ENCODE measurements around the gene FAM3A. TPM values are rescaled to one million over a fixed set of nuclear protein-coding genes. Genes with fewer than 3 reads are reported as not detected.

FAM3A gene
- total RNA-seq, 1 donor from 2014 or later = 23.2 TPM

DNA sequence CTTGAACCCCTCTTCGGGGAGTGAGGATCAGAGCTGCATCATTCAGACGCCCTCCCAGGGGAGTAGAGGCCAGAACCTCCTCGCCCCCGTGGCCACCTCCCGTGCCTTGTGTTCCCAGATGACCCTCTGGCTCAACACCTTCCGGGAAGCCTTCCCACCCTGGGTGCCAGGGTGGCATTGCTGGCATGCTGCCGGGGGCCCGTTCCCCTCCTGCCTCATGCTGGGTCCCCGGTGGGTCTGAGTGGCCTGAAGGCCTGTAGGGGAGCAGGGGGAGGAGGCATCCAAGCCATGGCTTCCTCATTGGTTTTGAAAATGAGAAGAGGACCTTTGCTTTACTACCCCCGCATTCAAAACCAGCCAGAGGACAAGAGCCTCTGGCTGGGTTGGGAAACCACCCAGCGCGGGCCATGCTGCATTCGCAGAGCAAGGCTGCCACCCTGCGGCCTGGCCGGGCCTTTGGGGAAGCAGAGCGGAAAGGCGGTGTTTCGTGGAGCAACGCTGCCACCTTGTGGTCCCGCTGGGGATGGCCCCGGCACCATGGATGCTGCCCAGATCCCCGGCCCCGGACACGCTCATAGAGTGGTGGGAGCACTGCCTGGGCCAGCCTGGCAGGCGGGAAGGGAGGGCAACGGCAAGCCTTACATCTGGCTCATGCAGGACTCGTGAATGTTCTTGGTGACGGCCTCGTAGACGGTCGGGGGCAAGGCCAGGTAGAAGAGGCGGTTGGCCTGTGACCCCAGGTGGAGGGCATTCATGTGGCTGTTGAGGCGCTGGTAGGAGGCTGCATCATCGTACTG is 18.7 kb upstream of the FAM3A start:
- DNase-seq (ENCODE audit: low read depth, low spot score) = peak; percentile 47

- no peak for DNase-seq (ENCODE audit: low read depth, low spot score)
Observed at GRCh38 chrX:154532690-154533089, 16.7 kb upstream of the FAM3A start.

- DNase-seq (ENCODE audit: low read depth, low spot score) = no peak
Observed at GRCh38 chrX:154531626-154532025, 15.6 kb upstream of the FAM3A start.

GRCh38 chrX:154530286-154530685 is 14.3 kb upstream of the FAM3A start:
- DNase-seq (ENCODE audit: low read depth, low spot score) = no peak

DNA sequence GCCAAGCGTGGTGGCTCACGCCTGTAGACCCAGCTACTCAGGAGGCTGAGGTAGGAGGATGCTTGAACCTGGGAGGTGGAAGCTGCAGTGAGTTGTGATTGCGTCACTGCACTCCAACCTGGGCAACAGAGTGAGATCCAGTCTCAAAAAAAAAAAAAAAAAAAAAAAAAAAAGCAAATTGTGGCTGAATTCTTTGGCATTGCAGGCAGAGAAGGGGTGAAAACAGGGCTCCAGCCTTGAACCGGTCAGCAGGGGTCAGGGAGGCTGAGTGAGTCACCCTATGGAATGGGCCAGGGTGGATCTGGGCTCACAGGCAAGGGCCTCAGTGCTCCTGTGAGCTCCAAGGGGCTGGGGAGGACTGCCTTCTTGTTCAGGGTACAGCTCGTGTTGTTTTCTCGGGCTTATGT is 13.2 kb upstream of the FAM3A start:
- no peak for DNase-seq (ENCODE audit: low read depth, low spot score)

DNA sequence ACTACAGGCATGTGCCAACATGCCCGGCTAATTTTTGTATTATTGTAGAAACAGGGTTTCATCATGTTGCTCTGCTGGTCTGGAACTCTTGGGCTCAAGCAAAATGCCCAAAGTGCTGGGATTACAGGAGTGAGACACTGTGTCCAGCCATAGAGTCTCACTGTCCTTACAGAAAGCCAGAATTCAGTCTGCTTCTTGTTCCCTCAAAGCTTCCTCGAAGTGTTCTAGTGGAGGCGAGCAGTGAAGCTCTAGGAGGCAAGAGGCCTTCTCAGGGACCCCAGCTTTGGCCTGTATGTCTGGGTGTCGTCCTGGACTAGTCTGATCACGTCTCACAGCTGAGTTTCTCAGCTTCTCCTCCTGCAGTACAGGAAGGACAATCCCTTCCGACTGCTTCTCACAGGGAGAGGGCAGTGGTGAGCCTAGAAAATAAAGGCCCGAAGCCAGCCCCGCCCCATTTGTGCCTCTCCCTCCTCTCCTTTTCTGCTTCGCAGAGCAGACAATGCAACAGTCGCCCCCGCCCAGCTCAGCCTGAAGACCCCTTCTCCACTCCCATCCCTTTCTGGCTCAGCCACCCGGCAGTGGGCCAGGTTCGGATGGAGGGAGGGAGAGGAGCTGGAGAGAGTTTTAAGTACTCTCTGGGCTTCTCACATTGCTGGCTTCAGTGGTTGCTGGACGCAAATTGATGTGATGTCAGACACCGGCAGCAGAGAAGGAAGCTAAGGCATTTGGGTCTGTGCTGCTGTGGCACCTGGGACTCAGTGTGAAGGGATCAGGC is 11.1 kb upstream of the FAM3A start:
- no peak for DNase-seq (ENCODE audit: low read depth, low spot score)

DNA sequence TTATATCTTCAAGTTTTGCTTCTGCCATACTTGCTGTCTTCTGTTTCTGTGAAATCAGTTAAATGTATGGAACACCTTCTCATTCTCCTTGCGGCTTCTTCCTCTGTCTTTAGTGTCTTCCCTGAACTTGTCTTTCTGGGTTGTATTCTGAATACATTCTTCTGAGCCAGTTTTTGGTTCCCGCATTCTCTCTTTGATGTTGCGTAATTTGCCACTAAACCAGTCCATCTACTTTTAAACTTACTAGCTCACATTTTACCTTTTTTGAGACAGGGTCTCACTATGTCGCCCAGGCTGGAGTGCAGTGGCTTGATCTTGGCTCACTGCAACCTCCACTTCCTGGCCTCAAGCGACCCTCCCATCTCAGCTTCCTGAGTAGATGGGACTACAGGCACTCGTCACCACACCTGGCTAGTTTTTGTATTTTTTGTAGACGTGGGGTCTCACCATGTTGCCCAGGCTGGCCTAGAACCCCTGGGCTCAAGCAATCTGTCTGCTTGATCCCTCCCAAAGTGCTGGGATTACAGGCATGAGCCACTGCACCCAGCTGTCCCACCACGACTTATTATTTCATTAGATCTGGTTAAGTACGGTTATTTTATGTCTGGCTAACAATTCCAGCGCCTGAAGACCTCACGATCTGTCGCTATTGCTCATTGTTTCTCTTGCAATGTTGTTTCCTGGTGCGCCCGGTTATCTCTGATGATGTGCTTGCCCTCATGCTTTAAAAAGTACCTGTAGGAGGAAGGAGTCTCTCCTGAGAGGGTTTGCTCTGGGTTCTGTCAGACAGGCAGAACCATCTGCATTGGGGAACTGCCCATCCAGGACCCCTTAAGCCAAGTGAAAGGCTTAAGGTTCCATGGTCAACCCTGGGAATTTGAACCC is 9.8 kb upstream of the FAM3A start:
- no peak for DNase-seq (ENCODE audit: low read depth, low spot score)

GRCh38 chrX:154519389-154519788 is 3.4 kb upstream of the FAM3A start:
- DNase-seq (ENCODE audit: low read depth, low spot score) = no peak

DNA sequence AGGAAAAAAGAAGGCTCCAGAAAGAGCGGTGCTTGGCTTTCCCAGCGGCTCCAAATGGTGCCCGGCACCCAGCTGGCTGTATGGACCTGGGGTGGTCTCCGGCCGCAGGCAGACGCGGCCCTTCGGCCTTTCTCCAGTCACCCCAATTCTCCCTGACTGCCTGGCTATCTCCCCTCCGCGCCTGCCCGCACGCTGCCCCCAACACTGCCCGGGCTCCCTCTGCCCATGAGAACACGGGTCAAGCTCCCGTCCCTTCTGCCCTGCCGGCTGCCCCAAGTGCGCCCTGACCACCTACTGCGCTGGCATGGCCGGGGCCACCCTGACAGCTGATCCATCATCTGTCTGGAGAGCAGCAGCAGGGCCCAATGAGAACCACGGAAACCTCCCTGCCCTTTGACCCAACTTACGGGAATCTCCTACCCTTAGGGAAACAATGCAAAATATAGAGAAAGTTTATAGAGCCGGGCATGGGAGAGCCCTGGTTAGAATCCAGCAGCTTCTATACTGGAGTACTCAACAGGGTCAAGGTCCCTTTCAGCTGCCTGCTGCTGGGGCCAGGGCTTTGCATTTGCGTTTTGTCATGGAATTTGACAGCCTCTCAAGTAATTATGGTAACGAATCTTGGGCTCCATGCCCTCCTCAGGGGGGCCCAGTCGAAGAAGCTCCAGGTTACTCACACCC is 1.2 kb upstream of the FAM3A start:
- no peak for DNase-seq (ENCODE audit: low read depth, low spot score)

- DNase-seq (ENCODE audit: low read depth, low spot score) = no peak
Observed at GRCh38 chrX:154516656-154517100, 646 bp upstream of the FAM3A start.

- no peak for DNase-seq (ENCODE audit: low read depth, low spot score)
Observed at GRCh38 chrX:154515090-154515965, 704 bp downstream of the FAM3A start.

DNA sequence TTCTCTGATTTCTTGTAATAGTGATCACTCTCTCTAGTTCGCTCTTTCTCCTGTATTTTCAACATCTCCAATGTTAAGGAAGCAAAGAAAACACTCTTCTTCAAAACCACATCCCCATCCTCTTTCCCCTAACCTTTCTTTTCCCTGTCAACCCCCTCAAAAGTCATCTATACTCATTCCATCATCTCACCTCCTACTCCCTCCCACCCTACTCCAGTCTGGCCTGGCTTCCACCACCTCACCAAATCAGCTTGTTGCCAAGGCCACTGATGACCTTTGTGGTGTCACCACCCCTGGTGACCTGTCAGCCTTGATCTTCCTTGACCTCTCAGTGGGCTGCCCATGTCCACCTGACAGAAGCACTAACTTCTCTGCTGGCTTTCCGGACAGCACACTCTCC is 2.3 kb downstream of the FAM3A start:
- DNase-seq (ENCODE audit: low read depth, low spot score) = no peak

- no peak for DNase-seq (ENCODE audit: low read depth, low spot score)
Observed at GRCh38 chrX:154512879-154513553, 3.0 kb downstream of the FAM3A start.

DNA sequence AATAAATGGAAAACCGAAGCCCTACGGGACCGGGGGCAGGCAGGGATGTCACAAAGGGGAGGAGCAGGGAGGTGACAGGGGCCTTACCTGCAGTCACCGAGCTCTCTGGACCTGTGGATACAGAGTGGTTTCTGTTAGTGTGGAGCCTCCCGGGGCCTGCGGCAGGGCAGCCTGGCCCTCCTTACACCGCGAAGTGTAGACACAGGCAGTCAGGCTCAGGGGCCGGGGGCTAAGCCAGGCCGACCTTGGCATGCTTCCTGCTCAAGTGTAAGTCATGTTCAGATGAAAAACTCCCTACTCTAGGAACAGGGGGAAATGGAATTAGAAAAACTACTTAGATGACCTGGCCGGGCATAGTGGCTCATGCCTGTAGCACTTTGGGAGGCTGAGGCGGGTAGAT is 4.3 kb downstream of the FAM3A start:
- DNase-seq (ENCODE audit: low read depth, low spot score) = no peak

DNA sequence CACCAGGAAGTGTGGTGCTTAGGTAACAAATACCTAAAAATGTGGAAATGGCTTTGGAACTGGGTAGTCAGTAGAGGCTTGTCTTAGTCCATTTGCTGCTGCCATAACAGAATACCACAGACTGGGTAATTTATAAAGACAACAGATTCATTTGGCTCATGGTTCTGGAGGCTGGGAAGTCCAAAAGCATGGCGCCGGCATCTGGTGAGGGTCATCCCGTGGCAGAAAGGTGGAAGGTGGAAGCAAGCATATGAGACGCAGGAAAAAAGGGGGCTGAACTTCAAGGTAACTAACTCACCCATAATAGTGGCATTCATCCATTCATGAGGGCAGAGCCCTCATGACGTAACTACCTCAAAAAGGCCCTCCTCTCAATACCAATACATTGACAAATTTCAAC is 6.6 kb downstream of the FAM3A start:
- DNase-seq (ENCODE audit: low read depth, low spot score) = no peak

- DNase-seq (ENCODE audit: low read depth, low spot score) = no peak
Observed at GRCh38 chrX:154508384-154508745, 7.7 kb downstream of the FAM3A start.

GRCh38 chrX:154507673-154508383 is 8.2 kb downstream of the FAM3A start:
- DNase-seq (ENCODE audit: low read depth, low spot score) = no peak

- DNase-seq (ENCODE audit: low read depth, low spot score) = no peak
Observed at GRCh38 chrX:154506483-154507332, 9.3 kb downstream of the FAM3A start.

Measured in pulmonary artery endothelial cell (primary cell).